GM12878 (cell line): ENCODE results near the gene ERP44. TPM values are rescaled to one million over a fixed set of nuclear protein-coding genes. Genes with fewer than 3 reads are reported as not detected.

Experiments
- ATAC-seq: fragments of 200-7000 bp; cut with Tn5 transposase; 3 replicates; pipeline ENCODE4 v1.9.1; 2020; ENCODE audit warnings: mild to moderate bottlenecking, moderate library complexity
- BruUV-seq: library from RNA; stranded (reverse); fragments of 400-500 nt; replicated peaks from 2 replicates; lab custom pipeline; 2021; lab: Mats Ljungman, UMichigan
- CTCF ChIA-PET: fragments of 300-600 bp; sonication (Branson Sonifier 250); formaldehyde crosslinking; extraction: SDS; loops from one replicate; lab custom pipeline; 2021; ENCODE audit warnings: inconsistent platforms; lab: Yijun Ruan, JAX
- POLR2A ChIA-PET: fragments of 350-600 bp; formaldehyde crosslinking; extraction: SDS; loops from one replicate; lab custom pipeline; 2021; ENCODE audit warnings: inconsistent platforms; lab: Charles Lee
- RAD21 ChIA-PET: fragments of 300-600 bp; sonication (Branson Sonifier 250); formaldehyde crosslinking; loops from one replicate; lab custom pipeline; 2023; ENCODE audit warnings: antibody characterized with exemption; ENCODE audit not compliant: unreplicated experiment; lab: Charles Lee
- SMC1A ChIA-PET: fragments of 300-600 bp; sonication (Branson Sonifier 250); formaldehyde crosslinking; loops from one replicate; lab custom pipeline; 2023; ENCODE audit not compliant: unreplicated experiment, uncharacterized antibody; lab: Charles Lee
- DNase-seq: peaks from one replicate; pipeline ENCODE4 v3.0.0-alpha.2; 2011; ENCODE audit warnings: low read depth, low spot score
- FAIRE-seq: peaks from 3 replicates; lab custom pipeline; 2011; peaks lifted over from hg19 to GRCh38; lab: Jason Lieb, UNC
- H2AFZ ChIP-seq: 2 replicates; pipeline ENCODE4 v1.6.0; 2011; ENCODE audit warnings: low read depth, low read length, control low read depth; ENCODE audit not compliant: control insufficient read depth
- H3K27ac ChIP-seq: 2 replicates; pipeline ENCODE4 v1.5.1; 2011; ENCODE audit warnings: control low read depth; ENCODE audit not compliant: control insufficient read depth, insufficient read depth
- H3K27me3 ChIP-seq, 2 experiments: replicated peaks in 1 of 2; 2 replicates each; pipeline versions ENCODE4 v1.6.0 to v1.6.1; 2011; ENCODE audit warnings: low read length in 1 of 2; ENCODE audit not compliant: control insufficient read depth in 2 of 2, insufficient read depth in 2 of 2
- H3K36me3 ChIP-seq, 2 experiments: 2 replicates each; pipeline ENCODE4 v1.5.1; 2011; ENCODE audit warnings: low read length in 1 of 2; ENCODE audit not compliant: control insufficient read depth in 2 of 2, insufficient read depth in 2 of 2
- H3K4me1 ChIP-seq: 2 replicates; pipeline ENCODE4 v1.6.1; 2011; ENCODE audit warnings: mild to moderate bottlenecking, low read length, moderate library complexity, mixed read lengths; ENCODE audit not compliant: control insufficient read depth, insufficient read depth
- H3K4me2 ChIP-seq: 2 replicates; pipeline ENCODE4 v1.6.0; 2011; ENCODE audit warnings: control low read depth; ENCODE audit not compliant: control insufficient read depth, insufficient read depth
- H3K4me3 ChIP-seq: fragments of 200-600 bp; sonication (generic); 2 replicates; pipeline ENCODE4 v1.5.1; 2016
- H3K79me2 ChIP-seq: 2 replicates; pipeline ENCODE4 v1.6.0; 2011; ENCODE audit warnings: low read length; ENCODE audit not compliant: control insufficient read depth, insufficient read depth
- H3K9ac ChIP-seq: 2 replicates; pipeline ENCODE4 v1.8.0; 2011; ENCODE audit warnings: low read length, control low read depth, mixed read lengths; ENCODE audit not compliant: control insufficient read depth, insufficient read depth
- H3K9me3 ChIP-seq: replicated peaks from 3 replicates; pipeline ENCODE4 v1.5.1; 2011; ENCODE audit warnings: mild to moderate bottlenecking, low read length; ENCODE audit not compliant: control insufficient read depth, insufficient read depth
- H4K20me1 ChIP-seq: 2 replicates; pipeline ENCODE4 v1.6.0; 2011; ENCODE audit not compliant: control insufficient read depth, insufficient read depth
- ESRRA ChIP-seq: IDR thresholded peaks from 2 replicates; pipeline ENCODE4 v1.6.1; 2012; ENCODE audit warnings: mild to moderate bottlenecking, low read length, improper control_type of control experiment
- IRF4 ChIP-seq: IDR thresholded peaks from 2 replicates; pipeline ENCODE4 v1.6.1; 2011; ENCODE audit warnings: low read depth, low read length
- IRF5 ChIP-seq: fragments of 450-650 bp; IDR thresholded peaks from 2 replicates; pipeline ENCODE4 v1.6.1; 2017; ENCODE audit warnings: borderline replicate concordance
- LARP7 ChIP-seq: fragments of 450-650 bp; IDR thresholded peaks from 2 replicates; pipeline ENCODE4 v1.6.1; 2017; ENCODE audit warnings: mild to moderate bottlenecking
- MEF2B ChIP-seq: fragments of 450-650 bp; IDR thresholded peaks from 2 replicates; pipeline ENCODE4 v1.6.1; 2018; ENCODE audit warnings: mild to moderate bottlenecking, moderate library complexity; ENCODE audit not compliant: partially characterized antibody, poor library complexity, severe bottlenecking
- MTA3 ChIP-seq: IDR thresholded peaks from 2 replicates; pipeline ENCODE4 v1.6.1; 2012; ENCODE audit warnings: low read length, inconsistent platforms, borderline replicate concordance
- NBN ChIP-seq: fragments of 450-650 bp; IDR thresholded peaks from 2 replicates; pipeline ENCODE4 v1.6.1; 2016
- NFYA ChIP-seq: IDR thresholded peaks from 2 replicates; pipeline ENCODE4 v1.6.1; 2011; ENCODE audit warnings: low read depth, mild to moderate bottlenecking, low read length, improper control_type of control experiment, borderline replicate concordance
- RFX5 ChIP-seq: IDR thresholded peaks from 2 replicates; pipeline ENCODE4 v1.6.1; 2011; ENCODE audit warnings: low read depth, low read length, improper control_type of control experiment
- SMARCA5 ChIP-seq: fragments of 450-650 bp; IDR thresholded peaks from 2 replicates; pipeline ENCODE4 v1.6.1; 2017; ENCODE audit warnings: mild to moderate bottlenecking
- WGBS: methylation state at CpG from one replicate; pipeline ENCODE4 v1.1.6; 2016; ENCODE audit warnings: low lambda C conversion rate; ENCODE audit not compliant: insufficient replicate concordance, insufficient coverage; ENCODE audit errors: missing lambda C conversion rate; 5-methylcytosine and 5-hydroxymethylcytosine counted together
- in situ Hi-C: fragments of 300-500 bp; cut with MboI; formaldehyde crosslinking; loops from 9 replicates; pipeline ENCODE4 v1.14.3; 2018; ENCODE audit warnings: mixed read lengths
- intact Hi-C: fragments of 100-400 bp; cut with micrococcal nuclease; formaldehyde crosslinking; loops from one replicate; pipeline ENCODE4 v1.14.2; 2022; ENCODE audit not compliant: unreplicated experiment
- polyA plus RNA-seq, 11 experiments: library from polyadenylated mRNA; depleted of rRNA in 4 of 11; unstranded in 6 of 11; stranded (reverse) in 5 of 11; fragments of >200 nt; fragmentation: Nextera tagmentation in 4 of 11; fragmentation: Illumina TruSeq in 1 of 11; extraction: Ambion mirVana in 4 of 11; extraction: Trizol in 1 of 11; gene quantifications; 1 replicate in 1 of 11; 2 replicates in 10 of 11; pipeline versions ENCODE4 v1.2.1 to v1.2.3, GENCODE V29; 2011 to 2016; ENCODE audit warnings: inconsistent platforms in 2 of 11, missing spikeins in 2 of 11, low read depth in 1 of 11
- total RNA-seq, 4 experiments: library from RNA; depleted of rRNA in 3 of 4; stranded (reverse); fragments of >200 nt in 3 of 4; fragmentation: Illumina TruSeq in 1 of 4; extraction: Trizol in 1 of 4; gene quantifications; 2 replicates each; pipeline versions ENCODE4 v1.2.1 to v1.2.3, GENCODE V29; 2013 to 2021
- TF ChIP-seq, protein P1 (sequence below): fragments of 450-650 bp; IDR thresholded peaks from 2 replicates; pipeline ENCODE4 v1.6.1; 2017; ENCODE audit warnings: mild to moderate bottlenecking, moderate library complexity
- TF ChIP-seq, protein P2 (sequence below): fragments of 450-650 bp; conservative IDR thresholded peaks from 2 replicates; pipeline ENCODE4 v1.6.1; 2017; ENCODE audit warnings: mild to moderate bottlenecking, moderate library complexity
- TF ChIP-seq, protein P3 (sequence below): fragments of 450-650 bp; IDR thresholded peaks from 2 replicates; pipeline ENCODE4 v1.6.1; 2016; ENCODE audit warnings: mild to moderate bottlenecking

ERP44 gene
- total and polyA plus RNA-seq, 10 of the 15 experiments (the other 5 are each of a cell fraction or from before 2014, with no cell fraction given), result 11.5 to 52.4 (median 20.2) TPM

DNA sequence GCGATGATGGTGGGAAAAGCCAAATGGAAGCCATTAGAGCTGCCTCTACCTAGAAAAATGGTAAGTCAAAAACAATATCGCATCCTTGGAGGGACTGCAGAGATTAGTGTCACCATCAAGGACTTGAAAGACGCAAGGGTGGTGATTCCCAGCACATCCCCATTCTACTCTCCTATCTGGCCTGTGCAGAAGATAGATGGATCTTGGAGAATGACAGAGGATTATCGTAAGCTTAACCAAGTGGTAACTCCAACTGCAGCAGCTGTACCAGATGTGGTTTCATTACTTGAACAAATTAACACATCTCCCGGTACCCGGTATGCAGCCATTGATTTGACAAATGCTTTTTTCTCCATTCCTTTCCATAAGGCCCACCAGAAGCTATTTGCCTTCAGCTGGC is 23.8 kb downstream of the ERP44 start:
- H3K79me2 ChIP-seq, result peaks cover 69% of the 10 kb centered on the region
- H3K4me1 ChIP-seq, result 0 out of 2 replicates have a peak, but pooled peaks cover 3% of the 10 kb centered on the region
- no peaks in the 10 kb centered on the region for H3K27me3 ChIP-seq
- no peak for DNase-seq
- ChIA-PET CTCF (interaction anchor here (0.6 kb wide), 1 partner anchor 46 kb away, joined by 3 read pairs; no protein-coding TSS in a partner anchor), POLR2A (no interaction called here), RAD21 (no interaction called here), SMC1A (interaction anchor here (0.8 to 1.5 kb wide), 3 partner anchors 10 to 52 kb away, joined by 3 to 8 read pairs (median 4); no protein-coding TSS in a partner anchor)
- no peak overlapping the region for H2AFZ ChIP-seq
- no peak for FAIRE-seq
- ATAC-seq, result no peak
- WGBS, result over 99% methylated on average over 6 of the region's 6 CpGs
- no peaks in the 10 kb centered on the region for H4K20me1 ChIP-seq
- H3K27ac ChIP-seq, result no peak overlapping the region
- BruUV-seq, result no TSS peak
- no peak for TF ChIP-seq MEF2B
- TF ChIP-seq ESRRA, result no peak
- TF ChIP-seq LARP7, result no peak
- TF ChIP-seq, protein P1, sequence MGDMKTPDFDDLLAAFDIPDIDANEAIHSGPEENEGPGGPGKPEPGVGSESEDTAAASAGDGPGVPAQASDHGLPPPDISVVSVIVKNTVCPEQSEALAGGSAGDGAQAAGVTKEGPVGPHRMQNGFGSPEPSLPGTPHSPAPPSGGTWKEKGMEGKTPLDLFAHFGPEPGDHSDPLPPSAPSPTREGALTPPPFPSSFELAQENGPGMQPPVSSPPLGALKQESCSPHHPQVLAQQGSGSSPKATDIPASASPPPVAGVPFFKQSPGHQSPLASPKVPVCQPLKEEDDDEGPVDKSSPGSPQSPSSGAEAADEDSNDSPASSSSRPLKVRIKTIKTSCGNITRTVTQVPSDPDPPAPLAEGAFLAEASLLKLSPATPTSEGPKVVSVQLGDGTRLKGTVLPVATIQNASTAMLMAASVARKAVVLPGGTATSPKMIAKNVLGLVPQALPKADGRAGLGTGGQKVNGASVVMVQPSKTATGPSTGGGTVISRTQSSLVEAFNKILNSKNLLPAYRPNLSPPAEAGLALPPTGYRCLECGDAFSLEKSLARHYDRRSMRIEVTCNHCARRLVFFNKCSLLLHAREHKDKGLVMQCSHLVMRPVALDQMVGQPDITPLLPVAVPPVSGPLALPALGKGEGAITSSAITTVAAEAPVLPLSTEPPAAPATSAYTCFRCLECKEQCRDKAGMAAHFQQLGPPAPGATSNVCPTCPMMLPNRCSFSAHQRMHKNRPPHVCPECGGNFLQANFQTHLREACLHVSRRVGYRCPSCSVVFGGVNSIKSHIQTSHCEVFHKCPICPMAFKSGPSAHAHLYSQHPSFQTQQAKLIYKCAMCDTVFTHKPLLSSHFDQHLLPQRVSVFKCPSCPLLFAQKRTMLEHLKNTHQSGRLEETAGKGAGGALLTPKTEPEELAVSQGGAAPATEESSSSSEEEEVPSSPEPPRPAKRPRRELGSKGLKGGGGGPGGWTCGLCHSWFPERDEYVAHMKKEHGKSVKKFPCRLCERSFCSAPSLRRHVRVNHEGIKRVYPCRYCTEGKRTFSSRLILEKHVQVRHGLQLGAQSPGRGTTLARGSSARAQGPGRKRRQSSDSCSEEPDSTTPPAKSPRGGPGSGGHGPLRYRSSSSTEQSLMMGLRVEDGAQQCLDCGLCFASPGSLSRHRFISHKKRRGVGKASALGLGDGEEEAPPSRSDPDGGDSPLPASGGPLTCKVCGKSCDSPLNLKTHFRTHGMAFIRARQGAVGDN, result no peak
- TF ChIP-seq, protein P2, sequence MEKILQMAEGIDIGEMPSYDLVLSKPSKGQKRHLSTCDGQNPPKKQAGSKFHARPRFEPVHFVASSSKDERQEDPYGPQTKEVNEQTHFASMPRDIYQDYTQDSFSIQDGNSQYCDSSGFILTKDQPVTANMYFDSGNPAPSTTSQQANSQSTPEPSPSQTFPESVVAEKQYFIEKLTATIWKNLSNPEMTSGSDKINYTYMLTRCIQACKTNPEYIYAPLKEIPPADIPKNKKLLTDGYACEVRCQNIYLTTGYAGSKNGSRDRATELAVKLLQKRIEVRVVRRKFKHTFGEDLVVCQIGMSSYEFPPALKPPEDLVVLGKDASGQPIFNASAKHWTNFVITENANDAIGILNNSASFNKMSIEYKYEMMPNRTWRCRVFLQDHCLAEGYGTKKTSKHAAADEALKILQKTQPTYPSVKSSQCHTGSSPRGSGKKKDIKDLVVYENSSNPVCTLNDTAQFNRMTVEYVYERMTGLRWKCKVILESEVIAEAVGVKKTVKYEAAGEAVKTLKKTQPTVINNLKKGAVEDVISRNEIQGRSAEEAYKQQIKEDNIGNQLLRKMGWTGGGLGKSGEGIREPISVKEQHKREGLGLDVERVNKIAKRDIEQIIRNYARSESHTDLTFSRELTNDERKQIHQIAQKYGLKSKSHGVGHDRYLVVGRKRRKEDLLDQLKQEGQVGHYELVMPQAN, result no peak
- no peak for TF ChIP-seq MTA3
- TF ChIP-seq IRF5, result no peak
- TF ChIP-seq SMARCA5, result no peak
- TF ChIP-seq IRF4, result no peak
- no peak for TF ChIP-seq NFYA
- TF ChIP-seq NBN, result no peak
- TF ChIP-seq, protein P3, sequence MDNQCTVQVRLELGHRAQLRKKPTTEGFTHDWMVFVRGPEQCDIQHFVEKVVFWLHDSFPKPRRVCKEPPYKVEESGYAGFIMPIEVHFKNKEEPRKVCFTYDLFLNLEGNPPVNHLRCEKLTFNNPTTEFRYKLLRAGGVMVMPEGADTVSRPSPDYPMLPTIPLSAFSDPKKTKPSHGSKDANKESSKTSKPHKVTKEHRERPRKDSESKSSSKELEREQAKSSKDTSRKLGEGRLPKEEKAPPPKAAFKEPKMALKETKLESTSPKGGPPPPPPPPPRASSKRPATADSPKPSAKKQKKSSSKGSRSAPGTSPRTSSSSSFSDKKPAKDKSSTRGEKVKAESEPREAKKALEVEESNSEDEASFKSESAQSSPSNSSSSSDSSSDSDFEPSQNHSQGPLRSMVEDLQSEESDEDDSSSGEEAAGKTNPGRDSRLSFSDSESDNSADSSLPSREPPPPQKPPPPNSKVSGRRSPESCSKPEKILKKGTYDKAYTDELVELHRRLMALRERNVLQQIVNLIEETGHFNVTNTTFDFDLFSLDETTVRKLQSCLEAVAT, result no peak
- no peak for TF ChIP-seq RFX5
- in situ Hi-C loops, result no loop called here
- no peaks in the 10 kb centered on the region for H3K9me3 ChIP-seq
- peaks cover 0 to 1% of the 10 kb centered on the region in 2 experiments; a peak in 2 of 4 replicates for H3K36me3 ChIP-seq
- intact Hi-C loops, result no loop called here
- no peak overlapping the region for H3K9ac ChIP-seq
- no peak overlapping the region for H3K4me2 ChIP-seq
- H3K4me3 ChIP-seq, result no peak overlapping the region
